ENCODE results near the gene ETV4.
"Not testable (repeated sequence)": the region's sequence is repeated elsewhere in the genome, so short reads cannot be mapped to it uniquely, and the experiment has no call there.

Gene ETV4

GRCh38 chr17:43517161-43517560 is 29.0 kb downstream of the ETV4 start:
- no peak for DNase-seq (ENCODE audit: low read depth, low spot score)

GRCh38 chr17:43515656-43516055 is 30.5 kb downstream of the ETV4 start:
- DNase-seq (ENCODE audit: low read depth, low spot score): no peak

- not testable (repeated sequence) for DNase-seq (ENCODE audit: low read depth, low spot score)
Observed at GRCh38 chr17:43511199-43511598, 34.9 kb downstream of the ETV4 start.

GRCh38 chr17:43509440-43509839 is 36.7 kb downstream of the ETV4 start:
- not testable (repeated sequence) for DNase-seq (ENCODE audit: low read depth, low spot score)

DNA sequence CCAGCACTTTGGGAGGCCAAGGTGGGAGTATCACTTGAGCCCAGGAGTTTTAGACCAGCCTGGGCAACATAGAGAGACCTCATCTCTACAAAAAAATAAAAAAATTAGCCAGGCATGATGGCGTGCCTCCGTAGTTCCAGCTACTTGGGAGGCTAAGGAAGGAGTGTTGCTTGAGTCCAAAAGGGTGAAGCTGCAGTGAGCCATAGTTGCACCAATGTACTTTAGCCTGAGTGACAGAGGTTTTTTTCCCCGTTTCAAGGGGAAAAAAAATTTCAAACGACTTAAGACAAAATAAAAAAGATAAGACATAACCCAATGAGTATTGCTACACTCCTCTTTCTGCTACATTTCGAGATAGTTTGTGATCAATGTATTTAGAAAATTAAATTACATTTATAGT is 55.5 kb downstream of the ETV4 start:
- no peak for DNase-seq (ENCODE audit: low read depth, low spot score)

- peak; percentile 95 for DNase-seq (ENCODE audit: low read depth, low spot score)
Observed at GRCh38 chr17:43483674-43484551, 62.2 kb downstream of the ETV4 start, which contains the start of gene DHX8. Gene DHX8, plus strand, starts transcription at chr17:43483975. Its CDS starts 63 bp downstream, at chr17:43484038.

- no peak for DNase-seq (ENCODE audit: low read depth, low spot score)
Observed at GRCh38 chr17:43482103-43483012, 63.8 kb downstream of the ETV4 start.

DNA sequence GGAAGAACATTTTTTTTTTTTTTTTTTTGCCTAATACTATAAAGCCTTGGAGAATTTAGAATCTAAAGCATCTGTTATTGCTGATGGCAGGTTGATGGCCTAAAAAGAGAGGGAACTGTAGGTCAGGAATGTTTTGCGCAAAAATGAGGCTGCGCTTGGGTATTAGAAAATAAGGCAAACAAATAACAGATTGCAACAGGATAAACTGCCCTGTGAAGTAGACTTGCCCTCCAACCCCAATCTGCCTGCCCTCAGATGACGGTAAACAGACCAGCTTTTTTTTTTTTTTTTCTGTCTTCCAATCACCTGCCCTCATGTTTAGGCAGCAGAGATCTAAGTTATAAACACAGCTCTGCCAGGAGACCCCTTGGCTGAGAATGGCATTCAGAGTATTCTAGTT is 66.2 kb downstream of the ETV4 start:
- no peak for DNase-seq (ENCODE audit: low read depth, low spot score)
